Omental fat pad (tissue), 4 donors: ENCODE data around the gene DOK7. TPM values are rescaled to one million over a fixed set of nuclear protein-coding genes. Genes with fewer than 3 reads are reported as not detected.

Source experiments
- ATAC-seq: fragments of 150-250 bp; one replicate; pipeline ENCODE4 v1.9.1; 2016; ENCODE audit warnings: mild to moderate bottlenecking, moderate library complexity; ENCODE audit not compliant: low FRiP score
- DNase-seq: peaks from one replicate; pipeline ENCODE4 v3.0.0-alpha.2; 2019; ENCODE audit warnings: low spot score
- total RNA-seq, 4 donors: library from RNA; depleted of rRNA; stranded (reverse); fragments of >200 nt; gene quantifications; one replicate each; pipeline ENCODE4 v1.1.0, GENCODE V29; 2016
- TF ChIP-seq, protein P1 (sequence below), 3 donors: fragments of 450-650 bp; IDR thresholded peaks; one replicate each; pipeline ENCODE4 v1.5.1; 2016 to 2017; ENCODE audit warnings: antibody characterized with exemption in 3 of 3, mild to moderate bottlenecking in 3 of 3, moderate library complexity in 2 of 3

DOK7 gene
- total RNA-seq, 4 donors from 2014 or later = not detected

DNA sequence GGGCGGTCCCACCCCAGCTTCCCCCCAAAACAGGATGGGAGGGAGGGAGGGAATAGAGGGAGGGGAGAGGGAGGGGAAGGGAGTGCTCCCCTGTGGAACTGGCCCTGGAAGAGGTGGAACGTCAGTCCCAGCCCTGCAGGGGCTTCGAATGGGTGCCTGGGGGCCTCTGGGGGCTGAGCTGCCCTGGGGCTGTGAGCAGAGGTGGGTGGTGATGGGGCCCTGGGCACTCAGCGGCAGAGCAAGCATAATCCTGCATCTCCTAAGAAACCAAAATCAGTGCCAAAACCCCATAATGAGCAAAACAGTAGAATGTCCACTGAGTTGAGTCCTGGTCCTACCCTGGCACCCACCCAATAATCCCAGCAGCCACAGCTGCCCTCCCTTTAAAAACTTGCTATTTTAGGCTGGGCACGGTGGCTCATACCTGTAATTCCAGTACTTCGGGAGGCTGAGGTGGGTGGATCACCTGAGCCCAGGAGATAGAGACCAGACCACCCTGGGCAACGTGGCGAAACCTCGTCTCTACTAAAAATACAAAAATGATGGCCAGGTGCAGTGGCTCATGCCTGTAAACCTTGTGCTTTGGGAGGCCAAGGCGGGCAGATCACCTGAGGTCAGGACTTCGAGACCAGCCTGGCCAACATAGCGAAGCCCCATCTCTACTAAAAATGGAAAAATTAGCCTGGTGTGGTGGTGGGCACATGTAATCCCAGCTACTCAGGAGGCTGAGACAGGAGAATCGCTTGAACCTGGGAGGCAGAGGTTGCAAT lies 11.1 kb downstream of the DOK7 start:
- DNase-seq (no peak), ATAC-seq (no peak)
- TF ChIP-seq, protein P1, sequence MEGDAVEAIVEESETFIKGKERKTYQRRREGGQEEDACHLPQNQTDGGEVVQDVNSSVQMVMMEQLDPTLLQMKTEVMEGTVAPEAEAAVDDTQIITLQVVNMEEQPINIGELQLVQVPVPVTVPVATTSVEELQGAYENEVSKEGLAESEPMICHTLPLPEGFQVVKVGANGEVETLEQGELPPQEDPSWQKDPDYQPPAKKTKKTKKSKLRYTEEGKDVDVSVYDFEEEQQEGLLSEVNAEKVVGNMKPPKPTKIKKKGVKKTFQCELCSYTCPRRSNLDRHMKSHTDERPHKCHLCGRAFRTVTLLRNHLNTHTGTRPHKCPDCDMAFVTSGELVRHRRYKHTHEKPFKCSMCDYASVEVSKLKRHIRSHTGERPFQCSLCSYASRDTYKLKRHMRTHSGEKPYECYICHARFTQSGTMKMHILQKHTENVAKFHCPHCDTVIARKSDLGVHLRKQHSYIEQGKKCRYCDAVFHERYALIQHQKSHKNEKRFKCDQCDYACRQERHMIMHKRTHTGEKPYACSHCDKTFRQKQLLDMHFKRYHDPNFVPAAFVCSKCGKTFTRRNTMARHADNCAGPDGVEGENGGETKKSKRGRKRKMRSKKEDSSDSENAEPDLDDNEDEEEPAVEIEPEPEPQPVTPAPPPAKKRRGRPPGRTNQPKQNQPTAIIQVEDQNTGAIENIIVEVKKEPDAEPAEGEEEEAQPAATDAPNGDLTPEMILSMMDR (IDR thresholded peaks at IDR 0.05) = no peak

DNA sequence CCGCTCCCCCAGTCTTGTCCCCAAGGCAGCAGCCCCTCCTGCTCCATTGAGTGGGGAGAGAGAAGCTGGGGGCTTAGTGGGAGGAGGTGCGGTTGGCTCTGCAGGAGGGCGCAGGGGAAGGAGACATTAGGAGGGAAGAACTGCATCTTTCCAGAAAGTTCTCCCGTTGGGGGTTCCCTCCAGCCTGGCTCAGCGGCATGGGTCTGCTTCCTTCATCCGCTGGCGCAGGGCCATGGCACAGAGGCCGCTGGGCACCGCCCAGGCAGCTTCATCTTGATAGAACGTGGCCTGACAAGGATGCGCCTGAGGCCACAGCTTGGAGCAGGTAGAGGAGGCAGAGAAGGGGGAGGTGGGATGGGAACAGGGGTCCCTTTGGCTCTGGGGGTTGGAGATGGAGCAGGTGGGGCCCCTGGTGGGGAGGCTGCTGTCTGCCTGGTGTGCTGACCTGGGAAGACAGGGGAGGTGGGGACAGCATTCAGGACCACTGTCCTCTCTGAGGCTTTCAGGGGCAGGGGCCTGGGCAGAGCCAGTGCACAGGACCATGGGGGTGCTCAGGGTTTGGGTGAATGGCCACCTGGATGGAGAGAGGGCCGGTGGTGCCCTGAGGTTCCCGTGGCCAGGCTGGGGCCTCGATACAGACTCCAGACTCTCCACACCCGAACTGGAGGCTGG lies 12.1 kb downstream of the DOK7 start:
- TF ChIP-seq, protein P1 (IDR thresholded peaks at IDR 0.05) = no peak
- DNase-seq (no peak), ATAC-seq (no peak)

DNA sequence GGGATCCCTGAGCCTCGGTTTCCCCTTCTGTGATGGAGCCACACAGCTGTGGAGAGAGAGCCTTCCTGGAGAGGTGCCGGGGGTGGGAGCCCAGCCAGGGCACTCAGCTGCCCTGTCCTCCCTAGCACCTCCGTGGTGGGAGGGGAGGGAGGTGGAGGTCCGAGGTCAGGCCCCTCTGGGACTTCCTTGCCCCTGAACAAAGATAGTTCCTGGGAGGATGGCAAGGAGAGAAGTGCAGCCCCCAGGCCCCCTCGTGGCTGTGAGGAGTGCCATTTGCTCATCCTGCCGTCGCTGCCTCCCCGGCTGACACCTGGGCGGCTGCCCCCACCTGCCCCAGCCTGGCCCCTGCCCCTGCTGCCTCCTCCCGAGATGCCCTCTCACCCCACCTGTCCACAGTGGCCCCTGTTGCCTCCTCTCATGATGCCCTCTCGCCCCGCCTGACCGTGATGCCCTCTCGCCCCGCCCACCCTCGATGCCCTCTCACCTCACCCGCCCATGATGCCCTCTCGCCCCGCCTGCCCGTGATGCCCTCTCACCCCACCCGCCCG lies 12.7 kb downstream of the DOK7 start:
- DNase-seq = no peak
- TF ChIP-seq, protein P1 (IDR thresholded peaks at IDR 0.05) = no peak
- ATAC-seq = no peak

DNA sequence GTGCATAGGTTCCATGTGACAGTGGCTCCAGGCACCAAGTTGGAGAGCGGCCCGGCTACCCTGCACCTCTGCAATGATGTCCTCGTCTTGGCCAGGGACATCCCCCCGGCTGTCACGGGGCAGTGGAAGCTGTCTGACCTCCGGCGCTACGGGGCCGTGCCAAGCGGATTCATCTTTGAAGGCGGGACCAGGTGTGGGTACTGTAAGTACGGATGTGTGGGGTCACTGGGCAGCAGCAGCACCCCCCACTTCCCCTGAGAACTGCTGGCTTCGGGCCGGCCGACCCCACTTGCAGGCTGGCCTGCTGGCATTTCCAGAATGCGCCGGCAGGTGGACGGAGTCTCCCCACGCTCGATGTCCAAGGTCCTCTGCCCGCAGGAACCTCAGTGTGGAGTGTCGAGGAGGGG lies 13.2 kb downstream of the DOK7 start:
- TF ChIP-seq, protein P1 (IDR thresholded peaks at IDR 0.05) = no peak
- no peak for ATAC-seq
- no peak for DNase-seq

DNA sequence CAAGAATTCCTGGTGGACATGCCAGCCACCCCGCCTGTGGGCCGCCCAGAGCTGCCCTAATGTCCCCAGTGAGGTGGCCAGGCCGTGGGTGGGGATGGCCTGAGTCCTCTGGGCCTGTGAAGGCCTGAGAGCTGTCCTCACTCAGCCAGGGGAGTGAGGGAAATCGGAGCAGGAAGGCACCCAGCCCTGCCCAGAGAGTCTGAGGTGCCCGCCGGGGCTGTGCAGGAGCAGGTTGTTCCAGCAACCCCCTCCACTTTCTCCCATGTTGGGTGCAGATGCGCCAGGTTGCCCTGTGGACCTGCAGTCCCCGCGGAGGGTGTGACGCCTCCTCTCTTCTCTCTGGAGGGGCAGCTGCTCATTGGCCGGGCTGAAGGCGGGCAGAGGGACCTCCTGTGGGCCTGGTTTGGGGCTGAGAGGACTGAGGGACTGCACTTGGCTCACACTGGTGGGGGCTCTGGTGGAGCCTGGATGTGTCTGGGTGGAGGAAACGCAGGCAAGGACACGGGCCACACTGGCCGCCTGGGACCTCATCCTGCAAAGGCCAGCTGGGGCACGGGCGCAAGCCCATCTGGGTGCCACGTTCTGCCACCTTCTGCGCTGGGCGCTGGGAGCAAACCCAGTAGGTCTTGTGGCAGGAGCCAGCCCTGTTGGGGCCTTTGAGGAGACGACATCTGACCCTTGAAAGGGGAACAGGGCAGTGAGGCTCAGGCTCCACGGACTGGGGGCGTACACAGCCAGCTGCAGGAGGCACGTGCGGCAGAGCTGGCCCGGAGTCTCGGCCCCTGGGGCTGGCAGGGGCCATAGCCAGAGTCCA lies 14.0 kb downstream of the DOK7 start:
- ATAC-seq (no peak), DNase-seq (no peak)
- TF ChIP-seq, protein P1 (IDR thresholded peaks at IDR 0.05) = no peak

DNA sequence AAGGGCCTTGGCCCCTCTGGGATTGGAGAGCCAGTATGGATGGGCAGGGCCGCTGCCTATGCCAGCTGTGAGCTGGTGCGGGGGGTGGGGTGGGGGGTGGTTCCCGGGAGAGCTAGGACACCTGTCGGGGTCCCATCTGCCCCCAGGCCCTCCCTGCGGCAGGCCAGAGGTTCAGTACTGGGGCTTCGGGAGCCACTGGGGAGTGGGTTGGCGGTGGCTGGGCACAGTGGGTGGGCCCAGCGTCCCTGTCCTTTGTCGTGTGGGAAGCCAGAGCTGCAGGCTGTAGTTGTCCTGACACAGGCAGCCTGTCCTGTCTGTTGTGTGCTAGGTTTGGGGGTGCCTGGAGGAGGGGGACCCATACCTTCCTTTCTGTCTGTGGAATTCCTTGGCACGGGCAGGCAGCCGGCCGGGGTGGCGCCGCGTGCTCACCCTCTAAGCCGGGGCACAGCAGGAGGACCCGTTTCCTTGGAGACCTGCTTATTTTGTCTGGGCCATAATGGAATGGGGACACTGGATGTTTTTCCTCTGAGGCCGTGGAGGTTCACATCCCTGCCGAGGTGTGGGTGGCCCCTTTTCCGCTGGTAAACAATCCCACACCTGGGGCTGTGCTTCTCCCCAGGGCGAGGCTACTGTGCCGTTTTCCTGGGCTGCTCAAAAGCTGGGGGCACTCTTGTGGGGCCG lies 14.8 kb downstream of the DOK7 start:
- no peak for ATAC-seq
- DNase-seq = no peak
- TF ChIP-seq, protein P1 (IDR thresholded peaks at IDR 0.05) = no peak
